PC-9 (cell line): ENCODE measurements around the gene OBP2A.

Source experiments
- CTCF ChIP-seq: fragments of 200-600 bp; sonication (generic); conservative IDR thresholded peaks from 2 replicates; pipeline ENCODE4 v1.6.1; 2017; ENCODE audit warnings: mixed run types, antibody characterized with exemption, mild to moderate bottlenecking, moderate library complexity
- EZH2 ChIP-seq: fragments of 200-600 bp; sonication (generic); IDR thresholded peaks from 2 replicates; pipeline ENCODE4 v1.8.0; 2017; ENCODE audit warnings: antibody characterized with exemption, low read depth

DNA sequence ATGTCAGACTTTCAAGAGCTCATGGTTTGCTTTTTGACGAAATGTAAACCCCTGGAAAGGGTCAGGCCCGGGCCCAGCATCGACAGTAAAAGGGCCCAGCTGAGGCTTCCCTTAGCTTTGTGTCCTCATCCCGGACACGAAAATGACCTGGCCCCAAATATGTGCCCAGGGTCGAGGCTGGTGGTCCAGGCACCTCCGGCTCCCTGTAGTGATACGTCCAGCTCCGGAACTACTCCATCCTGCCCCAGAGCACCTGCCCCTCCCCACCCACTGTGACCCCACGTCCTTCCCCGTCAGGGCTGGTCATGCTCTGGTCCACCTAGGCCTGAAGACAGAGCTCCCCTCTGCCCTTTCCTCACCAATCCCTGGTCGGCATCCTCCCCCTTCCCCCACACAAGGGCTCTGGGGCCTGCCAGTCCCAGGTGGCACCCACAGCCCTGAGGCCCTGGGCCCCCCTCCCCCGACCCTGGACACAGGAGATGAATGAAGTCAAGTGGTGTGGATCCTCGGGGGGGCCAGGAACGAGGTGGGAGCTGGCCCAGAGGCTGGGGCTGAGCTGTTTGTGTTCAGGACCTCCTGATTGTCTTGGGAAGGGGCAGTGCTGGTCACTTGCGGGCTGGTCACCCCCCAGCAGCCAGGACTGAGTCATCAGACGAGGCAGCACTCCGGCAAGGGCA, 6.2 kb downstream of the OBP2A start:
- no peak for TF ChIP-seq CTCF
- no peak for TF ChIP-seq EZH2
